ENCODE results near the gene GIPC1.
"Not testable (repeated sequence)": the region's sequence is repeated elsewhere in the genome, so short reads cannot be mapped to it uniquely, and the experiment has no call there.

The GIPC1 gene

DNA sequence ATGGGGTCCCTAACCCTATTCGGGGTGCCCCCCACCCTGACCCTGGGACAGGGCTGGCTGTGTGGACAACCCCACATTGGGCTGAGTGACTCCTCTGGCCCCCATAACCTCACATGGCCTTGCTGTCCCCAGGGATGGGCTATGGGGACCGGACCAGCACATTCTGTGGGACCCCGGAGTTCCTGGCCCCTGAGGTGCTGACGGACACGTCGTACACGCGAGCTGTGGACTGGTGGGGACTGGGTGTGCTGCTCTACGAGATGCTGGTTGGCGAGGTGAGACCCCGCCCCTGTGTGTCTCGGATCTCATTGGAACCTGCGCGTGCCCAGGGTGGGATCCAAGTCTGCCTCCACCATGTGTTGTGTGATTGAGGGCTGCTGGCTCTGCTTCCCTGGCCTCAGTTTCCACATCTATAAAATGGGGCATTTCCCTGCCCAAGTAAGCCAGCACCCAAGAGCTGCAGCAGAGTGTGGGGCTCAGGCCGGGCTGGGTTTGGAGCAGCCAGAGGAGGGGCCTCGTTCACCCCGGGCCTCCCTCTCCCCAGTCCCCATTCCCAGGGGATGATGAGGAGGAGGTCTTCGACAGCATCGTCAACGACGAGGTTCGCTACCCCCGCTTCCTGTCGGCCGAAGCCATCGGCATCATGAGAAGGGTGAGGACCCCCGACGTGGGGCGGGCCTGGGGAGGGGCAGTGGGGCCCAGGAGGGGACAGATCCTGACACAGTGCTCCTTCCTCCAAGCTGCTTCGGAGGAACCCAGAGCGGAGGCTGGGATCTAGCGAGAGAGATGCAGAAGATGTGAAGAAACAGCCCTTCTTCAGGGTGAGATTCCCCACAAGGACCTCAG, 25.7 kb downstream of the GIPC1 start:
- no peak for FAIRE-seq

DNA sequence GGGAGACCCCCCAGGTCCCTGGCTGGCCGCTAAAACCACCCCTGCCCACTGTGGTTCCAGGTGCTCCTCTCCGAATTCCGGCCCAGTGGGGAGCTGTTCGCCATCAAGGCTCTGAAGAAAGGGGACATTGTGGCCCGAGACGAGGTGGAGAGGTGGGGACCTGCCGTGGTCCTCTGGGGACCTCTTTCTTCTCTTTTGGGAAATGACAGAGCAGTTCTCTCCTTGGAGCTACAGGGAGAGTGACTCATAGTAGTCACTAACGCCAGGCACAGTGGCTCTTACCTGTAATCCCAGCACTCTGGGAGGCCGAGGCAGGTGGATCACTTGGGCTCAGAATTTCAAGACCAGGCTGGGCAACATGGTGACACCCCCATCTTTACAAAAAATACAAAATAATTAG, 28.1 kb downstream of the GIPC1 start:
- no peak for FAIRE-seq

DNA sequence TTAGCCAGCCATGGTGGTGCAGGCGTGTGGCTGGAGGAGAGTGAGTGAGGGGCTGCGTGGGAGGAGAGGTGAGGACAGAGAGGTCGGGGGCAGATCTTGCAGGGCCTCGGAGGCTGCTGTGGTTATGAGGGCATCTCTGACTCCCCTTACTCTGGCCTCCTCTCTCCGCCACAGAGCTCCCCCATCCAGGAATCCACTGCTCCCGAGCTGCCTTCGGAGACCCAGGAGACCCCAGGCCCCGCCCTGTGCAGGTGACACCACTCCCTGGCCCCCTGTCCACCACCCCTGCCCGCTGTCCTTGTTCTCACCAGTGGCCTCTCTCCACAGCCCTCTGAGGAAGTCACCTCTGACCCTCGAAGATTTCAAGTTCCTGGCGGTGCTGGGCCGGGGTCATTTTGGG, 28.5 kb downstream of the GIPC1 start:
- no peak for FAIRE-seq

DNA sequence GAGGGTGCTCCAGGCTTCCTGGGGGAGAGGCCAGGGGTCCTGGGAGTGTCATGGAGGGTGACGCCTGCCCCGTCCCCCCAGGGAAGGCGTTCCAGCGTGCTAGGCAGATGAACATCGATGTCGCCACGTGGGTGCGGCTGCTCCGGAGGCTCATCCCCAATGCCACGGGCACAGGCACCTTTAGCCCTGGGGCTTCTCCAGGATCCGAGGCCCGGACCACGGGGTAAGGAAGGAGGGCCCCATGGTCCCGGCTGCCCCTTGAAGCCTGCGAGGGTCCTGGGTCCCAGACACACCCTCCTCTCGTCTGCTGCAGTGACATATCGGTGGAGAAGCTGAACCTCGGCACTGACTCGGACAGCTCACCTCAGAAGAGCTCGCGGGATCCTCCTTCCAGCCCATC, 32.2 kb downstream of the GIPC1 start:
- no peak for FAIRE-seq

DNA sequence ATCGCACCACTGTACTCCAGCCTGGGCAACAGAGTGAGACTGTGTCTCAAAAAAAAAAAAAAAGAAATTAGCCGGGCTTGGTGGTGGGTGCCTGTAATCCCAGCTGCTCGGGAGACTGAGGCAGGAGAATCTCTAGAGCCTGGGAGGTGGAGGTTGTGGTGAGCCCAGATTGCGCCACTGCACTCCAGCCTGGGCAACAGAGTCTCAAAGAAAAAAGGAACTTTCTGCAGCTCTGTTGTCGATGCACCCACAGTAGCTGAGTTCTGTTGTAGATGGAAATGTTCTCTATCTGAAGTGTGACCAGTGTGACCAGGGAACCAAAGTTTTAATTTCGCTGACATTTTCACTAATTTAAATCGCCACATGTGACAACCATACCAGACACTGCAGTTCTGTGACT, 33.5 kb downstream of the GIPC1 start:
- FAIRE-seq: not testable (repeated sequence)

DNA sequence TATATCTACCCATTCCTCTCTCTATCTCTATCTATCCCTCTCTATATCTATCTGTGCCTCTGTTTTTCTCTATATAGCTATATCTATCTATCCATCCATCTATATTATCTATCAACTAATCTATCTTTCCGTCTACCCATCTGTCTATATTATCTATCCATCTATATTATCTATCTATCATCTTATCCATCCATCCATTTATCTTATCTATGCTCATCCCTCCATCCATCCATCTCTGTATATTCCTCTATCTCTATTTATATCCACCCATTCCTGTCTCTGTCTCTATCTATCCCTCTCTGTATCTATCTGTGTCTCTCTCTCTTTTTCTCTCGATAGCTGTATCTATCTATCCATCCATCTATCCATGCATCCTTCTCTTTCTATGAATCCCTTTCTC, 35.0 kb downstream of the GIPC1 start:
- FAIRE-seq: no peak

DNA sequence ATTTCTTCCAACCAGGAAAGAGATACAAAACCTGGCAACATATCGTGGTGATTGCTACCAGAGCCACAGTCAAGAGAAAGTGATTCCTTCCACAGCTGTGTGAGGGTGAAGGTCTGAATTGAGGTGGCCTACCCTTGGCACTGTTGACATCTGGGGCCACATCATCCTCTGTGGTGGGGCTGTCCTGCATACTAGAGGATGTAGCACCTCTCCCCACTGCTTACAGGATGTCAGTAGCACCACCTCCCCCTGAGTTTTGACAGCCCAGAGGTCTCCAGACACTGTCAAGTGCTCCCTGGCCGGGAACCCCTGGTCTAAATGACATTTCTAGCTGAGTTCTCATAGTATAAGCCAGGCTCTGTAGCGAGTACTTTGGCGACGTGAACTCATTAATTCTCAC, 36.2 kb downstream of the GIPC1 start:
- FAIRE-seq: no peak

DNA sequence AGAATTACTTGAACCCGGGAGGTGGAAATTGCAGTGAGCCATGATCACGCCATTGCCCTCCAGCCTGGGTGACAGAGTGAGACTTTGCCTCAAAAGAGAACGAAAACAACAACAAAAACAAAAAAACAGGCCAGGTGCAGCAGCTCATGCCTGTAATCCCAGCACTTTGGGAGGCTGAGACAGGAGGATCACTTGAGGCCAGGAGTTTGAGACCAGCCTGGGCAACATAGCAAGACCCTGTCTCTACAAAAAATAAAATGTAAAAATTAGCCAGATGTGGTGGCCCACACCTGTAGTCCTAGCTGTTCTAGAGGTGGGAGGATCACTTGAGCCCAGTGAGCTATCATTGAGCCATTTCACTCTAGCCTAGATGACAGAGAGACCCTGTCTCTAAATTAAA, 43.6 kb downstream of the GIPC1 start:
- not testable (repeated sequence) for FAIRE-seq

DNA sequence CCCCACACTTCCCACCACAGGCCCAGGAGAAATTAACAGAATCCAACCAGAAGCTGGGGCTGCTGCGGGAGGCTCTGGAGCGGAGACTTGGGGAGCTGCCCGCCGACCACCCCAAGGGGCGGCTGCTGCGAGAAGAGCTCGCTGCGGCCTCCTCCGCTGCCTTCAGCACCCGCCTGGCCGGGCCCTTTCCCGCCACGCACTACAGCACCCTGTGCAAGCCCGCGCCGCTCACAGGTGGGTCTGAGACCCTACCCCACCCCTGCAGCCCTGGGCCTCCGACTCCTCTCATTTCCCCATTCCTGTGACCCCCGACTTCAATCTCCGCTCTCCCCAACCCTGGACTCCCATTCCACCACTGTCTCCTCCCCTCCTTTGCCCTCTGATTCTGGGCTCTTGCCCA, 45.1 kb downstream of the GIPC1 start:
- no peak for FAIRE-seq

DNA sequence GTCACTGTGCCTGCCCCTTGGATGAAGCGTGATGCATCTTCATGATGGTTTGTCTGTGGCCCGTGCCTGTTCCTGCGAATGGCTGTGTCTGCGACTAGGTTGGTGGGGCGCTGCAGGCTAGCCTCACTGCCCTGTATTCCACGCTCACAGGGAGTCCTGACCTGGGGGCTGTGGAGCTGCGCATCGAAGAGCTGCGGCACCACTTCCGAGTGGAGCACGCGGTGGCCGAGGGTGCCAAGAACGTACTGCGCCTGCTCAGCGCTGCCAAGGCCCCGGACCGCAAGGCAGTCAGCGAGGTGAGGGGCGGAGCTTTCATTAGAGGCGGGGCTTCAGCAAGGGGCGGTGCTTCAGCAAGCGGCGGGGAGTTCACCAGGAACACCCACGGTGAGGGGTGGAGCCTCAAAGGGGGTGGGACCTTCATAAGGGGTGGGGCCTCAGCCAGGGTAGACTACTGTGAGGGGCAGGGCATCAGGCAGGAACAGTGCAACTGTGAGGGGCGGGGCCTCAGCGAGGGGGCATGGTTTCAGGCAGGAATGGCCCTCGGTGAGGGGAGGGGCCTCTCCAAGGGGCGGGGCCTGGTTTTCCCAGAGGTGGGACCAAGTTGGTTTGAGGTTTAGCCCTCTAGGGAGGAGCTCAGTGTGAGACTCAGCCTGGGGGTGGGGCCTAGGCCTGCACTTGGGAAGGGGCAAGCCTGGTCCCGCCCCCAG, 45.6 kb downstream of the GIPC1 start:
- FAIRE-seq: no peak

DNA sequence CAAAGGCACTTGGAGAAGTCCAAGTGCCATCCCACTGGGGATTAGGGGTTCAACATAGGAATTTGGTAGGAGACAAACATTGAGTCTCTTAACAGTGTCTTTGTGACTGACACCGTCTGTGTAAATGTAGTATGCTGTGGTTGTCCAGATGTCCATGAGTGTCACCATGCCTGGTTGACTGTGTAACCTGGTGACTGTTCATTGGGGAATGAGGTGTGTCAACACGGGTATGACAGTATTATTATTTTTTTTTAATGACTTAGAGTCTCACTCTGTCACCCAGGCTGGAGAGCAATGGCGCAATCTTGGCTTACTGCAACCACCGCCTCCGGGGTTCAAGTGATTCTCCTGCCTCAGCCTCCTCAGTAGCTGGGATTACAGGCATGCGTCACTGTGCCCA, 46.6 kb downstream of the GIPC1 start:
- no peak for FAIRE-seq

DNA sequence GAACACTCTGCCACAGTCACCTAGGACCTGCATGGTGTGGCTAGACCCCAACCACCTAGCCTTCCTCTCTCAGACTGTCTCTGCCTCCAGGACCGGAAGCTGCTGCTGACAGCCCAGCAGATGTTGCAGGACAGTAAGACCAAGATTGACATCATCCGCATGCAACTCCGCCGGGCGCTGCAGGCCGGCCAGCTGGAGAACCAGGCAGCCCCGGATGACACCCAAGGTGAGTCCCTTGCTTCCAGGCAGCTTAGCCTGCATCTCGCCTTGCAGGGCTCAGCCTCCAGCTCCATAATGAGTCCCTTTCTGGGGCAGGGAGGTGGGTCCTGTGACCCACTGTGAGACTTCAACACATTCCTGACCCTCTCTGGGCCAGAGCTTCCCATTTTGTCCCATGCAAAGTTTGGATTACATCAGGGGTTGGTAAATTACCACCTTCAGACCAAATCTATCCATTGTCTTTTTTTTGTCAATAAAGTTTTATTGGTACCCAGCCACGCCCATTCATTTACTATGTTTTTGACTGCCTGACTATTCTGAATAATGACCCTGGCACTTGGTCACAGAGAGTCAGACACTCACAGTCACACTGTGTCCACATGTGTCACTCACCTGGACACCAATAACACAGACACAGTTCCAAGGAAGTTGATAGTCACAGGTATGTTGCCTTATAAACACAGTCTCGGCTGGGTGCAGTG, 49.4 kb downstream of the GIPC1 start:
- FAIRE-seq: no peak

DNA sequence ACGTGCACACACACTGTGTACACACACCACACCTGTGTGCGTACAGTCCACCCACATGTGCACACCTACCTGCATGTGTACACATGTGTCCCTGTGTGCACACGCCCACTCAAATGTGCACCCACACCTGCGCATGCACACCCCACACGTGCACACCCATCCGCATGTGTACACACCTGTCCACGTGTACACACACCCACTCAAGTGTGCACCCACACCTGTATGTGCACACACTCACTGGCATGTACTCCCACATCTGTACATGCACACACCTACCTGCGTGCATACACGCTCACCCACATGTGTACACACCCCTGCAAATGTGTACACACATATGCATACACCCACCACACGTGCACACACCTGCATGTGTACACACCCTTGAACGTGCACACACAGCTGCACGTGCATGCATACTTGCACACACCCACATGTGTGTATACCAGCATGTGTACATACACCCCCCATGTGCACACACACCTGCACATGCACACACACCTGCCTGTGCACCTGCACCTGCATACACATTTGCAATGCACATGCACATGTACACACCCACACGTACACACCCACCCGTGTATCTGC, 52.2 kb downstream of the GIPC1 start:
- no peak for FAIRE-seq

DNA sequence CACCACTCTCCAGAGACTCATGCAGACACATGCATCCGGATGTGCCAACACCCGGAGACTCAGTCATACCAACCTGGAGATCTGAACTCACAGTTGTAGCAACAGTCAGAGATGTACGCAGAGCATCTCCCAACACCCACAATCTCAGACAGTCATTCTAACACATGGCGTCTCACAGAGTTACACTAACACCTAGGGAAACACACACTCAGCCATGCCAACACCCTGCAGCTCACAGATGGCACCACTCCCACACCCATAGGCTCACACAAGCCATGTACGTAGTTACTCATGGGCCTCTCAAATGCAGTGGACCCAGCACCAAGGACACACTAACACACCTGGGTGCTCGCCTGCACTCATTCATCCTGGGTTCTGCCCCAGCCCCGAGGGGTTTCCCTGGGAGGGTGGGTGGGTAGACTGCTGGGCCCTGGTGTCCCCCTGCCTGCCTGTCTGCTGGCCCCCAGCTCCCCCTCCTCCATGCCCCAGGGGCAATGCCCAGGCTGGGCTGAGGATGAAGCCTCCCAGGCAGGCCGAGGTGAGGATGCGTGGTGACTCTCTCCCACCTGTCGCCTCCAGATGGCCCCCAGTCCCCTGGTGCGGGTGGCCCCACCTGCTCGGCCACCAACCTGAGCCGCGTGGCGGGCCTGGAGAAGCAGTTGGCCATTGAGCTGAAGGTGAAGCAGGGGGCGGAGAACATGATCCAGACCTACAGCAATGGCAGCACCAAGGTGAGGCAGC, 52.9 kb downstream of the GIPC1 start:
- no peak for FAIRE-seq

DNA sequence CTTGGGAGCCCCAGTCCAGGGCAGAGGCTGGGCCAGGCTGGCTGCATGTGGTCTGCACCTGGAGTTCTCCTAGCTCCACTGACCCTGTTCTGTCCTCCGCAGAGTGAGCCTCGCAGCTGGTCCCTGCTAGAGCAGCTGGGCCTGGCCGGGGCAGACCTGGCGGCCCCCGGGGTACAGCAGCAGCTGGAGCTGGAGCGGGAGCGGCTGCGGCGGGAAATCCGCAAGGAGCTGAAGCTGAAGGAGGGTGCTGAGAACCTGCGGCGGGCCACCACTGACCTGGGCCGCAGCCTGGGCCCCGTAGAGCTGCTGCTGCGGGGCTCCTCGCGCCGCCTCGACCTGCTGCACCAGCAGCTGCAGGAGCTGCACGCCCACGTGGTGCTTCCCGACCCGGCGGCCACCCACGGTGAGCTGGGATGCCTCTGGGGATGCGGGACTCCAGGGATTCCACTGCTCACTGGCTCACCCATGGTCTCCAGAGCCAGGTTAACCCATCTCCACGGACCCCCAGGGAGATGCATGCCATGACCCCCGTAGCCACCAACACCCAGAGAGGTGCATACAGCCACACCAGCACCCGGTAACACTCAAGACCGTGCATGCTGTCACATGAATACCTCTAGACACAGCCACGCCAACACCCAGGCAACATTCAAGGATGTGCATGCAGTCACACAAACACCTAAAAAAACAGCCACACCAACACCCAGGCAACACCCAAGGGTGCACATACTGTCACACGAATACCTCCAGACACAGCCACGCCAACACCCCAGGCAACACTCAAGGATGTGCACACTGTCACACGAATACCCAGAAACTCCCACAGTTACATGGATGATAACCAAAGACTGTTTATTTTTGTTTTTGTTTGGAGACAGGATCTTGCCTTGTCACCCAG, 54.6 kb downstream of the GIPC1 start:
- no peak for FAIRE-seq

DNA sequence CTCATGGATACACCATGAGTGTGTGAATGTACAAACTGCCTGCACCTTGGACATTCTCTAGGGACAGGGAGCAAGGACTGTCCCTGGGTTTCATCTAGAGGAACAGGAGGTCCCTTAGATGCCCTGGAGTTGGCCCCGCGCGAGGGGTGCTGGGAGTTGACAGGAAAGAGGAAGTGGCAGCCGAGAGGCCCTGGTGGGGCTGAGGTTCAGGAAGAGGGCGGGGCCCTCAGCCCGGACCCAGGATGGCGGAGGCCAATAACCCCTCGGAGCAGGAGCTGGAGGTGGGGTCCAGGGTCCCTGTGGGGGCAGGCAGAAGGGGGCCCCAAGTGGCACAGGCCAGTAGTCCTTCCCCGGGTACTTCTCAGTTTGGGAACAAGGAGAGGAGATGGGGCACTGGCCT, 55.9 kb downstream of the GIPC1 start:
- FAIRE-seq: no peak

DNA sequence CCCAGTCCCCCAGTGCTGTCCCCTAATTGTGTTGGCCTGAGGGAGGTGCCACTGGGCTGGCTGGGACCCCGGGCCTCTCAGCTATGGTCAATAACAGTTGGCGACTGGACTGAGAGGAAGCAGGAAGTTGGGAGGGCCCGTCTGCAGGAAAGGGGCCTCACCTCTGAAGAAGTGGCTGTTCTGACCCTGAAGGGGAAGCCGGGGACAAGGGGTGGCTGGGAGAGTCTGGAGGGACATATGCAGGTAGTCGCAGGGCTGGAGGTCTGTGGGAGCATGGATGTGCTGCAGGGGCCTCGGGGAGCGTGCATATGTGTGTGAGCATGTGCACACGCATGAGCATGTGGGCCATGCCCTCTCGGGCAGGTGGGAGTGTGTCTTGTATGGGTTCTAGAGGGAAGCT, 56.9 kb downstream of the GIPC1 start:
- no peak for FAIRE-seq

DNA sequence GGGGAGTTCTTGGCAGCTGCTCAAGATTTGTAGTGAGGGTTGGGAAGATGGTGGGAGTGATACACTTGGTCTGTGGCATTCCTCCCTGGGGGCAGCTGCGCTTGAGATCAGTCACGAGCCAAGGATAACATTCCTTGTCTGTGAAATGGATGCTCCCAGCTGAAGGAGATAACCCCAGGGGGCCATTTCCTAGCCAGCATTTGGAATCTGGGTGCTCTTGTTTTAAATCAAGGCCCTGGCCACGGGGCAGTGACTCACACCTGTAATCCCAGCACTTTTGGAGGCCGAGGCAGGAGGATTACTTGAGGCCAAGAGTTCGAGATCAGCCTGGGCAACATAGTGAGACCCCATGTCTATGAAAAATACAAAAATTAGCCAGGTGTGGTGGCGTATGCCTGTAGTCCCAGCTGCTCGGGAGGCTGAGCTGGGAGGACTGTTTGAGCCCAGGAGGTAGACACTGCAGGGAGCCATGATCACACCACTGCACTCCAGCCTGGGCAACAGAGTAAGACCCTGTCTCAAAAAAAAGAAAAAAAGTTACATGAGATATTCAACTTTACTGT, 58.3 kb downstream of the GIPC1 start:
- FAIRE-seq: no peak

DNA sequence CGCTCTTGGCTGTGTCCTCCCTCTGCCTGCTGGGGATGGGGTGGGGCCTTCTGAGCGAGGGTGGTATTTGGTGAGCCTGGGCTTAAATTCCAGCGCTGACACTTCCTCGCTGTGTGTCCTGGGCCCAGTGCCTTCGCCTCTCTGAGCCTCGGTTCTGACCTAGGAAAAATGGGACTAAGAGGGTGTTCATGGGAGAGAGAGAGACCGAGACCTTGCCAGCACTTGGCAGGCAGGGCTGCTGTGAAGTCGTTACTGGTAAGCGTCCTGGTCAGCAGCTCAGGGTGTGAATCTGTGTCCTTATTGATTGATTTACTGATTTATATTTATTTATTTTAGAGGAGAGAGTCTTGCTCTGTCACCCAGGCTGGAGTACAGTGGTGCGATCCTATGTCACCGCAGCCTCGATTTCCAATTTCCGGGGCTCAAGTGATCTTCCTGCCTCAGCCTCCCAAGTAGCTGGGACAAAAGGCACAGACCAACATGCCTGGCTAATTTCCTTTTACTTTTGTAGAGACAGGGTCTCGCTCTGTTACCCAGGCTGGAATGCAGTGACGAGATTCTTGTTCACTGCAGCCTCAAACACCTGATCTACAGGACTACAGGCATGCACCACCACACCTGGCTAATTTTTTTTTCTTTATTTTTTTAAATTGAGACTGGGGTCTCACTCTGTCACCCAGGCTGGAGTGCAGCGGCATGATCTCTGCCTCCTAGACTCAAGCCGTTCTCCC, 60.4 kb downstream of the GIPC1 start:
- FAIRE-seq: no peak

DNA sequence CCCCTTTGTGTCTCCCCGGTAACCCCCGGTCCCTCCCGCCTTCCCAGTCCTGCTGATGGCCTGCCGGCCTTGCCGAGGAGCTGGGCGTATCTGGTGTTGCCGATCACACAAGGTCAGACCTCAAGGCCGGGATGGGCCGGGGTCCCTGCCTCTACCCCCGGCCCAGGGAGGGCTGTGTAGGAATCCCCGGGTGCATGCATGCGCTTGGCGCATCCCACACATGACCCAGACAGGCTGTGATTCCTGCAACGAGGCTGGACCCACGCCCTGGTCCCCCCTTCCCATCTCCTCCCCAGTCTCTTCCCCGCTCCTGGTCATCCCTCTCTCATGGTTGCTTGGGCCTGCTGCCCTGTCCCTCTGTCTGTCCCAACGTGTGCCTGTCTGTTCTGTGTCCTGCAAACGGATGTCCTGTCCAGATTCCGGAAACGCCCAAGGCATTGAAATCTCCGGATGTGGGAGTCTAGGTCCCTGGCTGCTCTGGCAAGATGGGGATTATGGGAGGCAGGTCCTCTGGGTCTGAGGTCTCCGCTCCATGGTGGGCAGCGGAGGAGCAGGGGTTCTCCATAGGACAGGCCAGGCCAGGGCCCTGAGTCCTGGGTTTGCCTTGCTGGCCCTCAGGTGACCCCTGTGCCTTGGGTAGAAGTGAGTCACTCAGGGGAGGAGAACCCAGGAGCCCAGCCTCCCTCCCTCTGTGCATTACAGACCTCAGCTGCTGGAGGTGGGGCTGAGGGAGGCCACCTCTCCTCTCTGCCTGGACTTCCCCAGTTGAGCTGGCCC, 61.2 kb downstream of the GIPC1 start:
- no peak for FAIRE-seq

Data from endometrium (tissue), 2 donors.